HepG2 (cell line): ENCODE measurements around the gene IFITM5.
"Not testable (repeated sequence)": the region's sequence is repeated elsewhere in the genome, so short reads cannot be mapped to it uniquely, and the experiment has no call there.

Source experiments
- ASH2L ChIP-seq: fragments of 300-600, 200-600 bp; sonication (generic); IDR thresholded peaks from 2 replicates; pipeline ENCODE4 v1.7.0; 2017; ENCODE audit warnings: low read depth, mild to moderate bottlenecking, moderate library complexity, mixed read lengths, low read length; ENCODE audit not compliant: insufficient read length
- CTCF ChIP-seq: sonication (generic); formaldehyde crosslinking; IDR thresholded peaks from 2 replicates; pipeline ENCODE4 v1.5.0; 2020; ENCODE audit warnings: mild to moderate bottlenecking, missing genetic modification reagents, moderate library complexity
- HMG20A ChIP-seq: IDR thresholded peaks from 2 replicates; pipeline ENCODE4 v1.6.1; 2016; ENCODE audit warnings: borderline replicate concordance
- JDP2 ChIP-seq: sonication (generic); formaldehyde crosslinking; IDR thresholded peaks from 2 replicates; pipeline ENCODE4 v1.8.1; 2022; ENCODE audit warnings: missing genetic modification reagents, borderline replicate concordance
- MXD1 ChIP-seq: sonication (generic); formaldehyde crosslinking; IDR thresholded peaks from 2 replicates; pipeline ENCODE4 v1.4.0; 2020; ENCODE audit warnings: mild to moderate bottlenecking, missing genetic modification reagents
- ZSCAN9 ChIP-seq: IDR thresholded peaks from 2 replicates; pipeline ENCODE4 v1.6.1; 2016; ENCODE audit warnings: borderline replicate concordance

- TF ChIP-seq ASH2L; CTCF; ZSCAN9 (CRISPR knock-in tag); JDP2 (CRISPR knock-in tag); HMG20A (CRISPR knock-in tag); MXD1 (CRISPR knock-in tag): not testable (repeated sequence)
These were observed 18.5 kb upstream of the IFITM5 start for GRCh38 chr11:317668-318404.
